NB4 (cell line): ENCODE measurements around the gene MAJIN.

Source experiments
- CTCF ChIP-seq: IDR thresholded peaks from one replicate; pipeline ENCODE4 v1.5.1; 2012; ENCODE audit warnings: low read depth, low read length
- MAX ChIP-seq: IDR thresholded peaks from 2 replicates; pipeline ENCODE4 v1.6.1; 2011; ENCODE audit warnings: low read depth, low read length
- MYC ChIP-seq: IDR thresholded peaks from 2 replicates; pipeline ENCODE4 v1.6.1; 2011; ENCODE audit warnings: low read depth, low read length
- POLR2A ChIP-seq: IDR thresholded peaks from 2 replicates; pipeline ENCODE4 v1.6.1; 2011; ENCODE audit warnings: mild to moderate bottlenecking; ENCODE audit not compliant: insufficient read length; ENCODE audit errors: extremely low read depth

GRCh38 chr11:64905516-64906313 lies 66.2 kb downstream of the MAJIN start:
- TF ChIP-seq CTCF (no peak), POLR2A (no peak), MYC (no peak), MAX (no peak)
